GM18526 (cell line): ENCODE measurements around the gene C10orf105.

ENCODE experiments used
- POLR2A ChIP-seq: IDR thresholded peaks from 3 replicates; pipeline ENCODE4 v1.6.1; 2011; ENCODE audit not compliant: insufficient read length; ENCODE audit errors: extremely low read depth

The C10orf105 gene

GRCh38 chr10:71666639-71667386, 52.8 kb downstream of the C10orf105 start:
- no peak for TF ChIP-seq POLR2A

GRCh38 chr10:71665456-71665855, 54.1 kb downstream of the C10orf105 start:
- no peak for TF ChIP-seq POLR2A

- no peak for TF ChIP-seq POLR2A
Observed at GRCh38 chr10:71664585-71664984, 55.0 kb downstream of the C10orf105 start.

- no peak for TF ChIP-seq POLR2A
Observed at GRCh38 chr10:71663311-71663710, 56.3 kb downstream of the C10orf105 start.

DNA sequence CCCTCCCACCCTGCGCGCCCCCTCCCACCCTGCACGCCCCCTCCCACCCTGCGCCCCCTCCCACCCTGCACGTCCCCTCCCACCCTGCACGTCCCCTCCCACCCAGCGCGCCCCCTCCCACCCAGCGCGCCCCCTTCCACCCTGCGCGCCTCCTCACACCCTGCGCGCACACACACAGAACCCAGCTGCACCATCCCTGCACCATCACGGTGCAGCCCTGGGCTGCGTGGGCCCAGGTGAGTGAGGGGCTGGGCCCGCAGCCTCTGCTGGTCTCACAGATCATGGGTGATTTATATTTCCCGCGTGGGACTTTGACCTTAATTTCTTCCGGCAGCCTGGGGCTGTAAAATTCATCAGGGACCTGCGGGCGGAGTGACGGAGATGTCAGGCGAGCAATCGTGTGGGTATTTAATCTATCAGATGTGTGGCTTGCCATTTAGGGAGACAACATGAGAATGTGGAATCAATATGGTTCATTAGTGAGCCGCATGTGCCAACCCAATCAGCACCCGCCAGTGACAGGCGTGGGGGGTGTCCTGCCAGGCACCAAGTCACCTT, 57.7 kb downstream of the C10orf105 start:
- no peak for TF ChIP-seq POLR2A
